Sigmoid colon (tissue), 7 donors: ENCODE measurements around the gene NTN1. TPM values are rescaled to one million over a fixed set of nuclear protein-coding genes. Genes with fewer than 3 reads are reported as not detected.

Source experiments
- DNase-seq: peaks from one replicate; pipeline ENCODE4 v3.0.0-alpha.2; 2019
- H3K27ac ChIP-seq, 4 donors: fragments of 200-600 bp; sonication (generic); one replicate each; pipeline ENCODE4 v1.5.1; 2016 to 2019; ENCODE audit warnings: mild to moderate bottlenecking in 1 of 4
- H3K27me3 ChIP-seq, 3 donors: fragments of 200-600 bp; sonication (generic); one replicate each; pipeline ENCODE4 v1.5.1; 2019; ENCODE audit warnings: mild to moderate bottlenecking in 1 of 3
- H3K36me3 ChIP-seq, 4 donors: fragments of 200-600 bp; sonication (generic); one replicate each; pipeline ENCODE4 v1.5.1; 2016 to 2019
- H3K4me1 ChIP-seq, 4 donors: fragments of 200-600 bp; sonication (generic); one replicate each; pipeline ENCODE4 v1.5.1; 2017 to 2019
- H3K4me3 ChIP-seq, 4 donors: fragments of 200-600 bp; sonication (generic); one replicate each; pipeline ENCODE4 v1.5.1; 2017 to 2019; ENCODE audit warnings: mild to moderate bottlenecking in 2 of 4, moderate library complexity in 1 of 4
- H3K9me3 ChIP-seq, 4 donors: fragments of 200-600 bp in 3 of 4; sonication (generic) in 3 of 4; one replicate each; pipeline versions ENCODE4 v1.5.1 to v1.6.1; 2013 to 2019
- CTCF ChIP-seq, 4 experiments: fragments of 450-650 bp in 3 of 4; fragments of 200-600 bp in 1 of 4; IDR thresholded peaks; one replicate each; pipeline ENCODE4 v1.5.1; 2016 to 2019; ENCODE audit warnings: antibody characterized with exemption in 4 of 4, mild to moderate bottlenecking in 3 of 4, moderate library complexity in 2 of 4
- EP300 ChIP-seq, 4 donors: sonication (generic); formaldehyde crosslinking; IDR thresholded peaks; one replicate each; pipeline ENCODE4 v1.6.1; 2017; ENCODE audit warnings: antibody characterized with exemption in 4 of 4
- POLR2A ChIP-seq, 2 donors: fragments of 450-650 bp; IDR thresholded peaks; one replicate each; pipeline ENCODE4 v1.6.1; 2016; ENCODE audit warnings: antibody characterized with exemption in 2 of 2, mild to moderate bottlenecking in 2 of 2, moderate library complexity in 2 of 2
- POLR2AphosphoS5 ChIP-seq, 4 donors: sonication (generic); formaldehyde crosslinking; IDR thresholded peaks; one replicate each; pipeline ENCODE4 v1.6.1; 2017; ENCODE audit warnings: antibody characterized with exemption in 4 of 4
- WGBS, 2 donors: extraction: QIAGEN DNeasy Blood & Tissue Kit; methylation state at CpG; one replicate each; pipeline ENCODE4 v1.1.7; 2013; 5-methylcytosine and 5-hydroxymethylcytosine counted together
- intact Hi-C: fragments of 100-400 bp; cut with DNase I; formaldehyde crosslinking; loops from one replicate; pipeline ENCODE4 v1.15.1; 2023
- polyA plus RNA-seq, 3 donors: library from polyadenylated mRNA; stranded (reverse); fragments of 200-250 nt; gene quantifications; one replicate each; pipeline ENCODE4 v1.2.3, GENCODE V29; 2013
- total RNA-seq, 4 donors: library from RNA; depleted of rRNA; stranded (reverse); fragments of >200 nt; gene quantifications; one replicate each; pipeline ENCODE4 v1.1.0, GENCODE V29; 2016
- donor health status: healthy with polysubstance abuse.
- donor health status: Bipolar disorder and iron deficiency.
- donor health status: healthy.

The NTN1 gene
- total and polyA plus RNA-seq, 7 donors = 0.69 to 20.3 (median 10.5) TPM

GRCh38 chr17:9121186-9121820 is 100.0 kb downstream of the NTN1 start:
- H3K4me1 ChIP-seq = peaks cover 0 to 2% (median under 1%) of the 10 kb centered on the region in 4 donors
- peak overlapping the region in 1 of 4 donors; percentile 31 for H3K27ac ChIP-seq
- peak; percentile 57 for DNase-seq
- H3K36me3 ChIP-seq = no peaks in the 10 kb centered on the region
- H3K4me3 ChIP-seq = no peak overlapping the region
- H3K9me3 ChIP-seq = peaks cover 0 to 3% (median 0%) of the 10 kb centered on the region in 4 donors
- H3K27me3 ChIP-seq = no peaks in the 10 kb centered on the region
- intact Hi-C loops = no loop called here
- 80 to 82% methylated on average over 15 of the region's 15 CpGs for WGBS, 2 donors
- no peak for TF ChIP-seq EP300 (IDR thresholded peaks at IDR 0.05)
- no peak for TF ChIP-seq POLR2AphosphoS5 (IDR thresholded peaks at IDR 0.05)
- TF ChIP-seq CTCF (IDR thresholded peaks at IDR 0.05) = no peak
- TF ChIP-seq POLR2A (IDR thresholded peaks at IDR 0.05) = no peak

GRCh38 chr17:9123594-9124553 is 102.6 kb downstream of the NTN1 start:
- WGBS, 2 donors = 84% methylated on average over 17 of the region's 17 CpGs
- peaks cover 0 to under 1% (median 0%) of the 10 kb centered on the region in 4 donors for H3K9me3 ChIP-seq
- DNase-seq = no peak
- no peak overlapping the region for H3K4me3 ChIP-seq
- no peak for TF ChIP-seq CTCF (IDR thresholded peaks at IDR 0.05)
- TF ChIP-seq POLR2AphosphoS5 (IDR thresholded peaks at IDR 0.05) = no peak
- TF ChIP-seq EP300 (IDR thresholded peaks at IDR 0.05) = no peak
- no peak for TF ChIP-seq POLR2A (IDR thresholded peaks at IDR 0.05)
- no peaks in the 10 kb centered on the region for H3K4me1 ChIP-seq
- peak overlapping the region in 1 of 4 donors; percentile 1 for H3K27ac ChIP-seq
- H3K27me3 ChIP-seq = no peaks in the 10 kb centered on the region
- intact Hi-C loops = no loop called here
- H3K36me3 ChIP-seq = no peaks in the 10 kb centered on the region

- intact Hi-C loops = no loop called here
- Histone ChIP-seq H3K9me3 (no peaks in the 10 kb centered on the region), H3K36me3 (no peaks in the 10 kb centered on the region), H3K4me3 (no peak overlapping the region), H3K4me1 (no peaks in the 10 kb centered on the region), H3K27ac (no peak overlapping the region), H3K27me3 (no peaks in the 10 kb centered on the region)
- no peak for DNase-seq
- 86 to 88% methylated on average over 10 of the region's 10 CpGs for WGBS, 2 donors
- TF ChIP-seq EP300 (IDR thresholded peaks at IDR 0.05) (no peak), POLR2A (IDR thresholded peaks at IDR 0.05) (no peak), POLR2AphosphoS5 (IDR thresholded peaks at IDR 0.05) (no peak), CTCF (IDR thresholded peaks at IDR 0.05) (no peak)
Observed at GRCh38 chr17:9124554-9124935, 103.2 kb downstream of the NTN1 start.

- no peak overlapping the region for H3K4me3 ChIP-seq
- H3K27ac ChIP-seq = no peak overlapping the region
- no peaks in the 10 kb centered on the region for H3K9me3 ChIP-seq
- 86 to 88% methylated on average over 8 of the region's 8 CpGs for WGBS, 2 donors
- H3K4me1 ChIP-seq = no peaks in the 10 kb centered on the region
- DNase-seq = no peak
- no peaks in the 10 kb centered on the region for H3K36me3 ChIP-seq
- no peaks in the 10 kb centered on the region for H3K27me3 ChIP-seq
- TF ChIP-seq POLR2A (IDR thresholded peaks at IDR 0.05) (no peak), POLR2AphosphoS5 (IDR thresholded peaks at IDR 0.05) (no peak), CTCF (IDR thresholded peaks at IDR 0.05) (no peak), EP300 (IDR thresholded peaks at IDR 0.05) (no peak)
- intact Hi-C loops = no loop called here
Observed at GRCh38 chr17:9125722-9126121, 104.4 kb downstream of the NTN1 start.
